ENCODE data around the gene HAS3.

The HAS3 gene

GRCh38 chr16:69115837-69116236, 10.4 kb downstream of the HAS3 start:
- no peak for DNase-seq (ENCODE audit: low read depth)
- TF ChIP-seq, protein P1, sequence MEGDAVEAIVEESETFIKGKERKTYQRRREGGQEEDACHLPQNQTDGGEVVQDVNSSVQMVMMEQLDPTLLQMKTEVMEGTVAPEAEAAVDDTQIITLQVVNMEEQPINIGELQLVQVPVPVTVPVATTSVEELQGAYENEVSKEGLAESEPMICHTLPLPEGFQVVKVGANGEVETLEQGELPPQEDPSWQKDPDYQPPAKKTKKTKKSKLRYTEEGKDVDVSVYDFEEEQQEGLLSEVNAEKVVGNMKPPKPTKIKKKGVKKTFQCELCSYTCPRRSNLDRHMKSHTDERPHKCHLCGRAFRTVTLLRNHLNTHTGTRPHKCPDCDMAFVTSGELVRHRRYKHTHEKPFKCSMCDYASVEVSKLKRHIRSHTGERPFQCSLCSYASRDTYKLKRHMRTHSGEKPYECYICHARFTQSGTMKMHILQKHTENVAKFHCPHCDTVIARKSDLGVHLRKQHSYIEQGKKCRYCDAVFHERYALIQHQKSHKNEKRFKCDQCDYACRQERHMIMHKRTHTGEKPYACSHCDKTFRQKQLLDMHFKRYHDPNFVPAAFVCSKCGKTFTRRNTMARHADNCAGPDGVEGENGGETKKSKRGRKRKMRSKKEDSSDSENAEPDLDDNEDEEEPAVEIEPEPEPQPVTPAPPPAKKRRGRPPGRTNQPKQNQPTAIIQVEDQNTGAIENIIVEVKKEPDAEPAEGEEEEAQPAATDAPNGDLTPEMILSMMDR (IDR thresholded peaks at IDR 0.05; ENCODE audit: low read depth, low read length): no peak
- TF ChIP-seq MYC (IDR thresholded peaks at IDR 0.05; ENCODE audit: low read depth, low read length) (no peak), POLR2A (IDR thresholded peaks at IDR 0.05; ENCODE audit: extremely low read depth, insufficient read length) (no peak), MAX (IDR thresholded peaks at IDR 0.05; ENCODE audit: low read depth, low read length) (no peak)
- H3K4me3 ChIP-seq (ENCODE audit: low read depth, low read length): no peak overlapping the region

DNA sequence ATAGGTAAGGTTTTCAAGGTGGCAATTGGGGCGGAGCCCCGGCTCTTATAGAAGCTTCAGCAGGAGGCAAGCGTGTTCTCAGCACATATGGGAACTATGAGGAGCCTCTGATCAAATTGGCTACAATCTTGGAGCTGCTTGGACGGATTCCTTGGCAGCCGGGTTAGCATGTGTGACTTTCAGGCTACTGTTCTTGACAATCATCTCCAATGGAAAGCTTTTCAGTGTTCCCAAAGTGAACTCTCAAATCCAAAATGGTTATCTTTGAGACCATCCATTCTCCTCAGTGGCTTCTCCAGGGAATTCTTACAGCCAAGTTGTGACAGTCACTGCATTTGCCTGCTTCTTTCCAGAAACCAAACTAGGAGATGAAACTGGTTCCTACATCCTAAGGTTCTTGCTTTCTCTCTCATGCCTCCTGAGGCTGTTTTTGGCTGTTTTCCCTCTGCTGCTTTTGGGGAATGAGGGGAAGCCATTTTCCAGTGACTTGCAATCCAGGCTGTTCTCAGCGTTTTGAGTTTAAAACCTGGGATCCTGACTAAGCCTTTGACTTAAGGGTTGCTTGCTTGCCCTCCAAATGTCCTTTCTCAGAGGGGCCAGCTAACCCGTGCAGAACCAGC, 10.9 kb downstream of the HAS3 start:
- no peak for TF ChIP-seq MYC (IDR thresholded peaks at IDR 0.05; ENCODE audit: low read depth, low read length)
- no peak for TF ChIP-seq MAX (IDR thresholded peaks at IDR 0.05; ENCODE audit: low read depth, low read length)
- TF ChIP-seq, protein P1 (IDR thresholded peaks at IDR 0.05; ENCODE audit: low read depth, low read length): no peak
- no peak for TF ChIP-seq POLR2A (IDR thresholded peaks at IDR 0.05; ENCODE audit: extremely low read depth, insufficient read length)
- DNase-seq (ENCODE audit: low read depth): no peak
- no peak overlapping the region for H3K4me3 ChIP-seq (ENCODE audit: low read depth, low read length)

DNA sequence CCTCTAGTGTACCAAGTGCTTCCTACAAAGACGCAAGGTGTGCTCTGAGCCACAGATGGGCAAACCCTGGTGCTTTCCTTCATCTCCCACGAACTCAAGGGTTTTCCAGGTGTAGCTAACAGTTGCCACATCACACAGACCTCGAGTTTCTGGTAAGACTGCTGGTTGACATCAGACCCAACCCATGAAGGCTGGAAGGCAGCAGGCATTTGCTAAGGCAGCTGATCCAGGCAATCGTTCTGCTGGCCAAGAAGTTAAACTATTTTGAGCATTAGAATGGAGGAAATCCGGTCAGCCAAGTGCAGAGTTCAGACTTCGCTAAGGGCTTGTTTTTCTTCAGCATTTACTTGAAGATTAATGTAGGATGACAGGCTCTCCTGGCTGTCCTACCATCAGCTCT, 11.5 kb downstream of the HAS3 start:
- TF ChIP-seq POLR2A (IDR thresholded peaks at IDR 0.05; ENCODE audit: extremely low read depth, insufficient read length) (no peak), MYC (IDR thresholded peaks at IDR 0.05; ENCODE audit: low read depth, low read length) (no peak), MAX (IDR thresholded peaks at IDR 0.05; ENCODE audit: low read depth, low read length) (no peak)
- TF ChIP-seq, protein P1 (IDR thresholded peaks at IDR 0.05; ENCODE audit: low read depth, low read length): no peak
- DNase-seq (ENCODE audit: low read depth): no peak

DNA sequence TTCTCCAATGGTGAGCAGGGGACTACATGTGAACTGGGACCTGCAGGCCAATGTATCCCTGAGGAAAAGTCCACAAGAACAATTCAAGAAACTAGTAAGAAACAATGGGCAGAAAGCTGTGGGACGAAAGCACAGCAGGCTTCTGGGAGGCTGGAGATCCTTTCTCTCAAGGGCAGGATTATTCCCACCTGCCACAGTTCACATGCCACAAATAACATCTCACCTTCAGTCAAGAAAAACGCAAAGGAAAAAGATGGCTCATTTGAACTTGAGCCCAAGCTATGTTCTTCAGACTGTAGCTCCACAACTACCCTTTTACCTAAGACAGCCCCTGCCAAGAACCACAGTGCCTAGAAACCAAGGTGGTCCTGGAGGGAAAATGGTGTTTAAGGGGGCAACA, 13.0 kb downstream of the HAS3 start:
- TF ChIP-seq, protein P1 (IDR thresholded peaks at IDR 0.05; ENCODE audit: low read depth, low read length): no peak
- H3K4me3 ChIP-seq (ENCODE audit: low read depth, low read length): no peak overlapping the region
- DNase-seq (ENCODE audit: low read depth): no peak

More for the DNA sequence above, 11.5 kb downstream of the HAS3 start:
- no peak overlapping the region for H3K4me3 ChIP-seq (ENCODE audit: low read depth, low read length)

DNA sequence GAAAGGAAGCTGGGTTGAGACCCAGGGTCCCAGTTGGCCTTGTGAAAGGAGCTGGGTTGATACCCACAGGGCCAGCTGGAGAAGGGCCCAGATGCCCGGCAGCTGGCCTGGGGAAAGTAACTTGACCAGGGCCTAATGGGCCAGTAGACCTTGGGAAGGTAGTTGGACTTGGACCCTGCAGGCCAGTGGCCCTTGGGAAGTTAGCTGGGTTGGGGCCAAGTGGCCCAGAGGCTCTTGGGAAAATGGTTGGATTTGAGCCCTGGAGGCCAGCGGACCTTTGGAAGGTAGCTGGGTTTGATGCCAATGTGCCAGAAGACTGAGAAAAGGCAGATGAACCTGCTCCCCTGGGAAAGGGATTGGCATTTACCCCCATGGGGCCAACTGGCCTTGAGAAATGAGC, 13.5 kb downstream of the HAS3 start:
- no peak for DNase-seq (ENCODE audit: low read depth)
- TF ChIP-seq, protein P1 (IDR thresholded peaks at IDR 0.05; ENCODE audit: low read depth, low read length): no peak
- TF ChIP-seq MYC (IDR thresholded peaks at IDR 0.05; ENCODE audit: low read depth, low read length): no peak
- no peak for TF ChIP-seq MAX (IDR thresholded peaks at IDR 0.05; ENCODE audit: low read depth, low read length)
- no peak for TF ChIP-seq POLR2A (IDR thresholded peaks at IDR 0.05; ENCODE audit: extremely low read depth, insufficient read length)
- no peak overlapping the region for H3K4me3 ChIP-seq (ENCODE audit: low read depth, low read length)

DNA sequence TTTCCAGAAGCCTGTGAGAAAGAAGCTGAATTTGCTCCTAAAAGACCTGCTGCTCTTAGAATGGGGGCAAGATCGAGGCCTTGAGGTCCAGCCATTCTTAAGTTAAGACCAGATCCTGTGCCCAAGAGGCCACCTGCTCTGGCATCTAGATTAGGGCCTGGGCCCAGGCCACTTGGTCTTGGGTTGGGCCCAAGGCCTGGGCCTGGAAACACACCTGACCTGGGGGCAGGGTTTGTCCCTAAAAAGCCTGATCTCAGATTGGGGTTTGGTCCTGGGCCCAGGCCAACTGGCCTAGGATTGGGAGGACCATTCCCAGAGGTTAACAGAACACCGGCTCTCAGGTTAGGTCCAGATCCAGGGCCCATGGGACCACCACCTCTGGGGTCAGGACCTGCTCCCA, 14.1 kb downstream of the HAS3 start:
- TF ChIP-seq POLR2A (IDR thresholded peaks at IDR 0.05; ENCODE audit: extremely low read depth, insufficient read length) (no peak), MAX (IDR thresholded peaks at IDR 0.05; ENCODE audit: low read depth, low read length) (no peak), MYC (IDR thresholded peaks at IDR 0.05; ENCODE audit: low read depth, low read length) (no peak)
- TF ChIP-seq, protein P1 (IDR thresholded peaks at IDR 0.05; ENCODE audit: low read depth, low read length): no peak

More for the DNA sequence above, 14.1 kb downstream of the HAS3 start:
- H3K4me3 ChIP-seq (ENCODE audit: low read depth, low read length): no peak overlapping the region
- no peak for DNase-seq (ENCODE audit: low read depth)
